A549 (cell line): Measurements from ENCODE around the gene TAF10. TPM values are rescaled to one million over a fixed set of nuclear protein-coding genes. Genes with fewer than 3 reads are reported as not detected.

Experiments used
- ATAC-seq, 2 experiments: fragments of 200-7000 bp in 1 of 2; fragments of >200 bp in 1 of 2; cut with Nextera tagmentation in 1 of 2; cut with Tn5 transposase in 1 of 2; 3 replicates each; pipeline versions ENCODE4 v1.8.0 to v1.9.1; 2018 to 2020; ENCODE audit warnings: mild to moderate bottlenecking in 1 of 2, moderate library complexity in 1 of 2
- CTCF ChIA-PET: fragments of 300-600 bp; sonication (Branson Sonifier 250); formaldehyde crosslinking; extraction: SDS; loops from one replicate; lab custom pipeline; 2021; ENCODE audit warnings: antibody characterized with exemption, inconsistent platforms; lab: Yijun Ruan, JAX
- POLR2A ChIA-PET: fragments of 350-600 bp; formaldehyde crosslinking; extraction: SDS; loops from one replicate; lab custom pipeline; 2021; ENCODE audit warnings: antibody characterized with exemption, inconsistent platforms; lab: Yijun Ruan, JAX
- DNase-seq, 2 experiments: peaks; one replicate each; pipeline versions ENCODE4 v3.0.0 to v3.0.0-alpha.2; 2011 to 2016; ENCODE audit warnings: low read depth in 1 of 2, low spot score in 1 of 2
- FAIRE-seq: peaks from 2 replicates; lab custom pipeline; 2011; peaks lifted over from hg19 to GRCh38; lab: Jason Lieb, UNC
- H3K27ac ChIP-seq, 2 experiments: fragments of >200 bp; sonication (Bioruptor Twin); formaldehyde crosslinking; 3 replicates each; pipeline ENCODE4 v1.5.1; 2016 to 2017
- H3K4me1 ChIP-seq: fragments of >200 bp; sonication (Bioruptor Twin); formaldehyde crosslinking; 3 replicates; pipeline ENCODE4 v1.6.1; 2016
- H3K4me2 ChIP-seq: fragments of >200 bp; sonication (Bioruptor Twin); formaldehyde crosslinking; 3 replicates; pipeline ENCODE4 v1.6.1; 2016
- H3K4me3 ChIP-seq: fragments of >200 bp; sonication (Bioruptor Twin); formaldehyde crosslinking; 3 replicates; pipeline ENCODE4 v1.5.1; 2016
- H3K9me3 ChIP-seq: fragments of >200 bp; sonication (Bioruptor Twin); formaldehyde crosslinking; 3 replicates; pipeline ENCODE4 v1.6.1; 2016
- BHLHE40 ChIP-seq: IDR thresholded peaks from 2 replicates; pipeline ENCODE4 v1.6.1; 2012; ENCODE audit warnings: low read depth, low read length, inconsistent platforms
- CBX2 ChIP-seq: fragments of 200-600 bp; sonication (generic); IDR thresholded peaks from 2 replicates; pipeline ENCODE4 v1.6.1; 2016; ENCODE audit warnings: low read depth, mild to moderate bottlenecking, borderline replicate concordance
- CHD4 ChIP-seq: fragments of 200-600 bp; sonication (generic); IDR thresholded peaks from 2 replicates; pipeline ENCODE4 v1.6.1; 2016; ENCODE audit warnings: antibody characterized with exemption, mild to moderate bottlenecking, borderline replicate concordance
- EHMT2 ChIP-seq: fragments of 200-600 bp; sonication (generic); IDR thresholded peaks from 2 replicates; pipeline ENCODE4 v1.6.1; 2016; ENCODE audit warnings: antibody characterized with exemption, low read depth, mild to moderate bottlenecking, moderate library complexity
- EP300 ChIP-seq, 2 experiments: fragments of >200 bp; sonication (Bioruptor Twin); formaldehyde crosslinking; IDR thresholded peaks; 2 replicates in 1 of 2; 3 replicates in 1 of 2; pipeline ENCODE4 v1.6.1; 2016 to 2017
- ESRRA ChIP-seq: fragments of 150-350 bp; IDR thresholded peaks from 2 replicates; pipeline ENCODE4 v1.6.1; 2014; ENCODE audit warnings: mild to moderate bottlenecking, low read length, borderline replicate concordance
- FOSB ChIP-seq: fragments of 250-450 bp; sonication (Bioruptor Pico); IDR thresholded peaks from 2 replicates; pipeline ENCODE4 v1.5.0; 2020; ENCODE audit warnings: mild to moderate bottlenecking, moderate library complexity
- GATA3 ChIP-seq: IDR thresholded peaks from 2 replicates; pipeline ENCODE4 v1.6.1; 2012; ENCODE audit warnings: borderline replicate concordance
- HEYL ChIP-seq: fragments of 250-450 bp; sonication (Bioruptor Pico); IDR thresholded peaks from 2 replicates; pipeline ENCODE4 v1.8.0; 2021; ENCODE audit warnings: mild to moderate bottlenecking, moderate library complexity
- HOXB13 ChIP-seq: fragments of 250-450 bp; sonication (Bioruptor Pico); IDR thresholded peaks from 2 replicates; pipeline ENCODE4 v1.5.0; 2020; ENCODE audit warnings: low read depth, mild to moderate bottlenecking, moderate library complexity
- JUN ChIP-seq, 2 experiments: fragments of >200 bp; sonication (Bioruptor Twin); formaldehyde crosslinking; IDR thresholded peaks; 2 replicates in 1 of 2; 3 replicates in 1 of 2; pipeline ENCODE4 v1.6.1; 2016 to 2017
- JUNB ChIP-seq: fragments of >200 bp; sonication (Bioruptor Twin); formaldehyde crosslinking; IDR thresholded peaks from 2 replicates; pipeline ENCODE4 v1.6.1; 2016
- KDM5A ChIP-seq: fragments of 200-600 bp; sonication (generic); IDR thresholded peaks from 2 replicates; pipeline ENCODE4 v1.6.1; 2016; ENCODE audit warnings: antibody characterized with exemption, mild to moderate bottlenecking
- NPAS2 ChIP-seq: fragments of 250-450 bp; sonication (Bioruptor Pico); IDR thresholded peaks from 2 replicates; pipeline ENCODE4 v1.8.0; 2022; ENCODE audit warnings: mild to moderate bottlenecking, moderate library complexity, borderline replicate concordance
- POLR2AphosphoS2 ChIP-seq: conservative IDR thresholded peaks from 2 replicates; pipeline ENCODE4 v1.6.1; 2012; ENCODE audit warnings: low read length, improper control_type of control experiment, inconsistent platforms
- RAD21 ChIP-seq, 2 experiments: fragments of >200 bp in 1 of 2; sonication (Bioruptor Twin) in 1 of 2; formaldehyde crosslinking in 1 of 2; IDR thresholded peaks in 1 of 2; conservative IDR thresholded peaks in 1 of 2; 2 replicates in 1 of 2; 3 replicates in 1 of 2; pipeline ENCODE4 v1.6.1; 2012 to 2018; ENCODE audit warnings: inconsistent platforms in 1 of 2
- RFX5 ChIP-seq: fragments of 450-650 bp; IDR thresholded peaks from 2 replicates; pipeline ENCODE4 v1.7.1; 2014; ENCODE audit warnings: antibody characterized with exemption, mild to moderate bottlenecking, moderate library complexity
- RNF2 ChIP-seq: fragments of 200-600 bp; sonication (generic); IDR thresholded peaks from 2 replicates; pipeline ENCODE4 v1.6.1; 2016; ENCODE audit warnings: low read depth, mild to moderate bottlenecking, antibody characterized with exemption, moderate library complexity, borderline replicate concordance
- SREBF2 ChIP-seq: fragments of 450-650 bp; IDR thresholded peaks from 2 replicates; pipeline ENCODE4 v1.6.1; 2014; ENCODE audit warnings: mild to moderate bottlenecking, moderate library complexity
- WGBS: methylation state at CpG from one replicate; pipeline ENCODE4 v1.1.6; 2017; ENCODE audit errors: missing lambda C conversion rate; 5-methylcytosine and 5-hydroxymethylcytosine counted together
- polyA plus RNA-seq, 4 experiments: library from polyadenylated mRNA; depleted of rRNA in 3 of 4; stranded (reverse); fragments of >200 nt; fragmentation: RNase III in 1 of 4; extraction: RNeasy Plus Mini Kit Qiagen cat#74134 plus additional on column Dnase treatment in 1 of 4; gene quantifications; 2 replicates in 3 of 4; 3 replicates in 1 of 4; pipeline ENCODE4 v1.2.3, GENCODE V29; 2011 to 2017
- TF ChIP-seq, protein P1 (sequence below): fragments of 200-600 bp; sonication (generic); IDR thresholded peaks from 2 replicates; pipeline ENCODE4 v1.6.1; 2016; ENCODE audit warnings: antibody characterized with exemption, mild to moderate bottlenecking, moderate library complexity
- TF ChIP-seq, protein P2 (sequence below): IDR thresholded peaks from 2 replicates; pipeline ENCODE4 v1.6.1; 2012
- TF ChIP-seq, protein P3 (sequence below): fragments of >200 bp; sonication (Bioruptor Twin); formaldehyde crosslinking; IDR thresholded peaks from 3 replicates; pipeline ENCODE4 v1.5.1; 2016
- TF ChIP-seq, protein P4 (sequence below): fragments of 250-450 bp; sonication (Bioruptor Pico); IDR thresholded peaks from 2 replicates; pipeline ENCODE4 v1.5.0; 2021; ENCODE audit warnings: mild to moderate bottlenecking, moderate library complexity, borderline replicate concordance
- TF ChIP-seq, protein P5 (sequence below): IDR thresholded peaks from 2 replicates; pipeline ENCODE4 v1.6.1; 2012

The TAF10 gene
- polyA plus RNA-seq, 2 of the 4 experiments (the other 2 are of a cell fraction): 135 to 174 TPM

DNA sequence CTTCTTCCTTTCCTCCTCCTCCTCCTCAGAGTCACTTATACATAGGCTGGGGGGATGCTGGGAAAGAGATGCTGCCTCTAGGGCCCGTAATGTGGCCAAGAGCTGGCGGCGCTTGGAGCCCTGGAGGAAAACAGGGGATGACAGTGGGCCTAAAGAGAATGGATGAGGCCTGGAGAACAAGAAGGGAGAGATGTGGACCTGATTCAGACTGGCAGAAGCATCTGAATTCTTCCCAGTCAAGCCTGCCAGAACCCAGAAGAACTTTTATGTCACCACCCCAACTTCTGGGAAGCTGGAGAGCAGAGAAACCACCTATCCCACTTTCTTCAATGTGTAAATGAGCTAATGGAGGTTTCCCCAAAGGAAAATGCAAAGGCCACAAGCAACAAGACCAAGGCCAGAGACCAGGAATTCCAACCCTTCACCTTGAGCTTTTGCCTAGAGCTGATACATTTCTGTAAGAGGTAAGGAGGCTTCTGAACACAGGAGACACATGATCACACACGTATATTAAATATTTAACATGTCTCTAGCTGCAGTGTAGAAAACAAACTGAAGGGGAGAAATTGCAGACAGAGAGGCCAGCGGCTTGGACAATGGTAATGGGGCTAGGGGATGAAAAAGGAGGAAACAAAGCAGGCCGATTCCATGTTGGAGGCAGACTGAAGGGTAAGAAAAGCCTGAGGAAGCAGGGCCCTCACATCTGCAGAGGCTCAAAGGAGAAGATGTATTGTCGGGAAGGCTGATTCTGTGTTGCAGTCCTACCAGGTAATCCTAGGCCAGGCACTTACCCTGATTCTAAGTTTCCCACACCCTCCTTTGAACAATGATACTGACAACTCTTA lies 9.7 kb downstream of the TAF10 start (continued):
- TF ChIP-seq CHD4 (no peak), HOXB13 (CRISPR knock-in tag) (no peak), HEYL (CRISPR knock-in tag) (no peak), POLR2AphosphoS2 (no peak)

DNA sequence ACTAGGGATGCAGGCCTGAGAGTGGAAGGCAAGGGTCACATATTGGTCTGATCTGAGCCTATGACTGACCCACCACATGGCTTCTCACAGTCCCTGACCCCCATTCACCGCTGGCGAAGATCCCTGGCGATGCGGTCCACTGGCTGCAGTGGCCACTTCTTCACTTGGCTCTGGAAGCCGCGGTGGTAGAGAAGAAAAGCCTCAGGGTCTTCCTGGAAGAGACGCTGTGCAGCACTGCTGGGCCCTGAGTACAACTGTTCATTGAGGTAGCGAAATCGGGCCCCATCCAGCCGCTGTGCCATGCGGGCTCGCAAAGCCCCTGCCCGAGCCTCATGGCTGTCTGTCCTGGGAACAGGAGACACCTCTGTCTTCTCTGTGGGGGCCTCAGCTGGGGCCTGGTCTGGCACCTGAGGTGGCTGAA lies 11.0 kb downstream of the TAF10 start:
- no peak for FAIRE-seq
- WGBS: 97% methylated on average over 13 of the region's 13 CpGs
- Histone ChIP-seq H3K4me1 (peaks cover 25% of the 10 kb centered on the region), H3K4me2 (no peak overlapping the region), H3K9me3 (no peaks in the 10 kb centered on the region), H3K4me3 (no peak overlapping the region), H3K27ac (no peak overlapping the region)
- ATAC-seq: no peak
- CTCF ChIA-PET: no interaction called here
- TF ChIP-seq RNF2 (no peak), KDM5A (no peak), EP300 (IDR thresholded peaks at IDR 0.05) (no peak), GATA3 (no peak), RFX5 (no peak), BHLHE40 (no peak), CBX2 (no peak), SREBF2 (no peak), NPAS2 (CRISPR knock-in tag) (no peak), JUN (IDR thresholded peaks at IDR 0.05) (no peak), JUNB (no peak), ESRRA (no peak), EHMT2 (no peak), RAD21 (conservative IDR thresholded peaks at IDR 0.05 in 1 of 2, IDR thresholded peaks at IDR 0.05 in 1 of 2) (no peak), FOSB (no peak)
- TF ChIP-seq, protein P1, sequence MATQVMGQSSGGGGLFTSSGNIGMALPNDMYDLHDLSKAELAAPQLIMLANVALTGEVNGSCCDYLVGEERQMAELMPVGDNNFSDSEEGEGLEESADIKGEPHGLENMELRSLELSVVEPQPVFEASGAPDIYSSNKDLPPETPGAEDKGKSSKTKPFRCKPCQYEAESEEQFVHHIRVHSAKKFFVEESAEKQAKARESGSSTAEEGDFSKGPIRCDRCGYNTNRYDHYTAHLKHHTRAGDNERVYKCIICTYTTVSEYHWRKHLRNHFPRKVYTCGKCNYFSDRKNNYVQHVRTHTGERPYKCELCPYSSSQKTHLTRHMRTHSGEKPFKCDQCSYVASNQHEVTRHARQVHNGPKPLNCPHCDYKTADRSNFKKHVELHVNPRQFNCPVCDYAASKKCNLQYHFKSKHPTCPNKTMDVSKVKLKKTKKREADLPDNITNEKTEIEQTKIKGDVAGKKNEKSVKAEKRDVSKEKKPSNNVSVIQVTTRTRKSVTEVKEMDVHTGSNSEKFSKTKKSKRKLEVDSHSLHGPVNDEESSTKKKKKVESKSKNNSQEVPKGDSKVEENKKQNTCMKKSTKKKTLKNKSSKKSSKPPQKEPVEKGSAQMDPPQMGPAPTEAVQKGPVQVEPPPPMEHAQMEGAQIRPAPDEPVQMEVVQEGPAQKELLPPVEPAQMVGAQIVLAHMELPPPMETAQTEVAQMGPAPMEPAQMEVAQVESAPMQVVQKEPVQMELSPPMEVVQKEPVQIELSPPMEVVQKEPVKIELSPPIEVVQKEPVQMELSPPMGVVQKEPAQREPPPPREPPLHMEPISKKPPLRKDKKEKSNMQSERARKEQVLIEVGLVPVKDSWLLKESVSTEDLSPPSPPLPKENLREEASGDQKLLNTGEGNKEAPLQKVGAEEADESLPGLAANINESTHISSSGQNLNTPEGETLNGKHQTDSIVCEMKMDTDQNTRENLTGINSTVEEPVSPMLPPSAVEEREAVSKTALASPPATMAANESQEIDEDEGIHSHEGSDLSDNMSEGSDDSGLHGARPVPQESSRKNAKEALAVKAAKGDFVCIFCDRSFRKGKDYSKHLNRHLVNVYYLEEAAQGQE: no peak
- TF ChIP-seq, protein P2, sequence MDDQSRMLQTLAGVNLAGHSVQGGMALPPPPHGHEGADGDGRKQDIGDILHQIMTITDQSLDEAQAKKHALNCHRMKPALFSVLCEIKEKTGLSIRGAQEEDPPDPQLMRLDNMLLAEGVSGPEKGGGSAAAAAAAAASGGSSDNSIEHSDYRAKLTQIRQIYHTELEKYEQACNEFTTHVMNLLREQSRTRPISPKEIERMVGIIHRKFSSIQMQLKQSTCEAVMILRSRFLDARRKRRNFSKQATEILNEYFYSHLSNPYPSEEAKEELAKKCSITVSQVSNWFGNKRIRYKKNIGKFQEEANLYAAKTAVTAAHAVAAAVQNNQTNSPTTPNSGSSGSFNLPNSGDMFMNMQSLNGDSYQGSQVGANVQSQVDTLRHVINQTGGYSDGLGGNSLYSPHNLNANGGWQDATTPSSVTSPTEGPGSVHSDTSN: no peak
- TF ChIP-seq, protein P3, sequence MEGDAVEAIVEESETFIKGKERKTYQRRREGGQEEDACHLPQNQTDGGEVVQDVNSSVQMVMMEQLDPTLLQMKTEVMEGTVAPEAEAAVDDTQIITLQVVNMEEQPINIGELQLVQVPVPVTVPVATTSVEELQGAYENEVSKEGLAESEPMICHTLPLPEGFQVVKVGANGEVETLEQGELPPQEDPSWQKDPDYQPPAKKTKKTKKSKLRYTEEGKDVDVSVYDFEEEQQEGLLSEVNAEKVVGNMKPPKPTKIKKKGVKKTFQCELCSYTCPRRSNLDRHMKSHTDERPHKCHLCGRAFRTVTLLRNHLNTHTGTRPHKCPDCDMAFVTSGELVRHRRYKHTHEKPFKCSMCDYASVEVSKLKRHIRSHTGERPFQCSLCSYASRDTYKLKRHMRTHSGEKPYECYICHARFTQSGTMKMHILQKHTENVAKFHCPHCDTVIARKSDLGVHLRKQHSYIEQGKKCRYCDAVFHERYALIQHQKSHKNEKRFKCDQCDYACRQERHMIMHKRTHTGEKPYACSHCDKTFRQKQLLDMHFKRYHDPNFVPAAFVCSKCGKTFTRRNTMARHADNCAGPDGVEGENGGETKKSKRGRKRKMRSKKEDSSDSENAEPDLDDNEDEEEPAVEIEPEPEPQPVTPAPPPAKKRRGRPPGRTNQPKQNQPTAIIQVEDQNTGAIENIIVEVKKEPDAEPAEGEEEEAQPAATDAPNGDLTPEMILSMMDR: no peak
- TF ChIP-seq, protein P4, sequence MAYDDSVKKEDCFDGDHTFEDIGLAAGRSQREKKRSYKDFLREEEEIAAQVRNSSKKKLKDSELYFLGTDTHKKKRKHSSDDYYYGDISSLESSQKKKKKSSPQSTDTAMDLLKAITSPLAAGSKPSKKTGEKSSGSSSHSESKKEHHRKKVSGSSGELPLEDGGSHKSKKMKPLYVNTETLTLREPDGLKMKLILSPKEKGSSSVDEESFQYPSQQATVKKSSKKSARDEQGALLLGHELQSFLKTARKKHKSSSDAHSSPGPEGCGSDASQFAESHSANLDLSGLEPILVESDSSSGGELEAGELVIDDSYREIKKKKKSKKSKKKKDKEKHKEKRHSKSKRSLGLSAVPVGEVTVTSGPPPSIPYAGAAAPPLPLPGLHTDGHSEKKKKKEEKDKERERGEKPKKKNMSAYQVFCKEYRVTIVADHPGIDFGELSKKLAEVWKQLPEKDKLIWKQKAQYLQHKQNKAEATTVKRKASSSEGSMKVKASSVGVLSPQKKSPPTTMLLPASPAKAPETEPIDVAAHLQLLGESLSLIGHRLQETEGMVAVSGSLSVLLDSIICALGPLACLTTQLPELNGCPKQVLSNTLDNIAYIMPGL: no peak
- TF ChIP-seq, protein P5, sequence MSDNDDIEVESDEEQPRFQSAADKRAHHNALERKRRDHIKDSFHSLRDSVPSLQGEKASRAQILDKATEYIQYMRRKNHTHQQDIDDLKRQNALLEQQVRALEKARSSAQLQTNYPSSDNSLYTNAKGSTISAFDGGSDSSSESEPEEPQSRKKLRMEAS: no peak
- no peak for DNase-seq
- POLR2A ChIA-PET: no interaction called here
